Ovary (tissue), 9 donors: ENCODE results near the gene GPC6. TPM values are rescaled to one million over a fixed set of nuclear protein-coding genes. Genes with fewer than 3 reads are reported as not detected.

Source experiments
- DNase-seq, 5 donors: peaks; one replicate each; pipeline ENCODE4 v3.0.0-alpha.2; 2019 to 2020
- H3K27ac ChIP-seq, 2 donors: fragments of 200-600 bp; one replicate each; pipeline versions ENCODE4 v1.5.1 to v1.8.0; 2019 to 2022
- H3K27me3 ChIP-seq: fragments of 200-600 bp; one replicate; pipeline ENCODE4 v1.8.0; 2022
- H3K36me3 ChIP-seq: fragments of 200-600 bp; sonication (generic); one replicate; pipeline ENCODE4 v1.5.1; 2019
- H3K4me1 ChIP-seq: one replicate; pipeline ENCODE4 v1.8.1; 2013; ENCODE audit warnings: mild to moderate bottlenecking, moderate library complexity; ENCODE audit not compliant: insufficient read depth
- H3K4me3 ChIP-seq: fragments of 200-600 bp; sonication (generic); one replicate; pipeline ENCODE4 v1.5.1; 2017
- H3K9me3 ChIP-seq, 2 donors: fragments of 200-600 bp in 1 of 2; sonication (generic) in 1 of 2; one replicate each; pipeline versions ENCODE4 v1.5.1 to v1.8.1; 2013 to 2019; ENCODE audit warnings: mild to moderate bottlenecking in 1 of 2, moderate library complexity in 1 of 2
- EP300 ChIP-seq: sonication (generic); formaldehyde crosslinking; IDR thresholded peaks from one replicate; pipeline ENCODE4 v1.6.1; 2017; ENCODE audit warnings: antibody characterized with exemption
- POLR2A ChIP-seq: fragments of 450-650 bp; IDR thresholded peaks from one replicate; pipeline ENCODE4 v1.6.1; 2017; ENCODE audit warnings: antibody characterized with exemption, mild to moderate bottlenecking, moderate library complexity
- WGBS, 3 donors: extraction: QIAGEN DNeasy Blood & Tissue Kit in 1 of 3; methylation state at CpG; one replicate each; pipeline versions ENCODE4 v1.1.5 to v1.1.7; 2013 to 2017; 5-methylcytosine and 5-hydroxymethylcytosine counted together
- intact Hi-C, 4 donors: fragments of 100-400 bp; cut with DNase I; formaldehyde crosslinking; loops; one replicate each; pipeline versions ENCODE4 v1.11.0 to v1.15.1; 2022 to 2023
- polyA plus RNA-seq, 2 donors: library from polyadenylated mRNA; stranded (reverse); fragments of 200-250 nt in 1 of 2; fragments of 350-450 nt in 1 of 2; fragmentation: Illumina TruSeq in 1 of 2; extraction: RNeasy Lipid Tissue Mini Kit (QIAGEN cat#74804) in 1 of 2; gene quantifications; one replicate each; pipeline ENCODE4 v1.2.3, GENCODE V29; 2013 to 2014
- total RNA-seq, 7 donors: library from RNA; depleted of rRNA in 2 of 7; stranded (reverse); fragments of >200 nt in 2 of 7; fragmentation: NEBNext Ultra II Directional in 3 of 7; extraction: Animal tissue kit (Norgen Biotek cat#: 25700) in 3 of 7; gene quantifications; one replicate each; pipeline versions ENCODE4 v1.1.0 to v1.2.4, GENCODE V29; 2016 to 2023
- TF ChIP-seq, protein P1 (sequence below), 3 donors: fragments of 450-650 bp in 2 of 3; fragments of 200-600 bp in 1 of 3; IDR thresholded peaks; one replicate each; pipeline versions ENCODE4 v1.5.1 to v1.8.0; 2016 to 2022; ENCODE audit warnings: antibody characterized with exemption in 3 of 3, mild to moderate bottlenecking in 1 of 3
- donor health status: DM: no; HTN: no; CAD: no; lungs with moderate emphysema.
- donor health status: DM: no; HTN: no; CAD: no.
- donor health status: Bipolar disorder and iron deficiency.
- donor health status: DM: yes; HTN: yes; CAD: no.
- donor health status: DM: no; HTN: no; CAD: no.
- donor health status: DM: yes; HTN: yes; CAD: no.

Gene GPC6
- total and polyA plus RNA-seq, 9 donors: 4.3 to 22.3 (median 17.9) TPM

DNA sequence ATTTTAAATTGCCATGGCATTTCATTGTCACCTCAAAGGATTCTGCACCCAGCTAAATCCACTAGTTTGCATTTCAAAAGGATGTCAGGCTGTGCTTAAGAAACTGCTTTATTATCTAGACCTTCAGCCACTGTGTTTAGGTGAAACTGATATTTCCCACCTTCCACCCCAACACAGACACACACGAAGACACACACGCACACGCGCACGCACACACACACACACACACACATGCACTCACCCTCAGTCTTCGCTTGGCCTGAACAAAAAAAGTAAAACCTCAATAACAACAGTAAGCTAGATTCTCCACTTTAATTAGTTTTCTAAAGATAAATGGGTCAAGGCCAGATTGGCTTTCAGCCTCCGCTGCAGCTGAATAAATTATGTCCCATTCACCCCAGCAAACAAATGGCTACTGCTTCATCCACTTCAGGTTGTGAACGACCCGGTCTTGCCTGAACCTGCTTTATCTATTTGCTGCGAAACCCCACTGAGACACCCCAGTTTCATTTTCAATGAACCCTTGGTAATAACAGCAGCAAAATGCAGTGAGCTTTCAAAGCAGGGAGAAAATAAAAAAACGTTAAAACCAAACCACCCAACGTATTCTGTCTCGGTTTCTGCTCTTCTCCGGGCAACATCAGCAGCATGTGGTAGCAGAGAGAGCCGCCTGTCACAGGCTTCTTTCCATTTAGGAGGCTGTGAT, 1086.1 kb downstream of the GPC6 start:
- peak in 1 of 5 donors; percentile 21 for DNase-seq
- Histone ChIP-seq H3K27ac (no peak overlapping the region), H3K9me3 (no peaks in the 10 kb centered on the region), H3K4me1 (peaks cover 3% of the 10 kb centered on the region), H3K4me3 (no peak overlapping the region), H3K27me3 (no peaks in the 10 kb centered on the region), H3K36me3 (no peaks in the 10 kb centered on the region)
- TF ChIP-seq EP300 (no peak), POLR2A (no peak)
- TF ChIP-seq, protein P1, sequence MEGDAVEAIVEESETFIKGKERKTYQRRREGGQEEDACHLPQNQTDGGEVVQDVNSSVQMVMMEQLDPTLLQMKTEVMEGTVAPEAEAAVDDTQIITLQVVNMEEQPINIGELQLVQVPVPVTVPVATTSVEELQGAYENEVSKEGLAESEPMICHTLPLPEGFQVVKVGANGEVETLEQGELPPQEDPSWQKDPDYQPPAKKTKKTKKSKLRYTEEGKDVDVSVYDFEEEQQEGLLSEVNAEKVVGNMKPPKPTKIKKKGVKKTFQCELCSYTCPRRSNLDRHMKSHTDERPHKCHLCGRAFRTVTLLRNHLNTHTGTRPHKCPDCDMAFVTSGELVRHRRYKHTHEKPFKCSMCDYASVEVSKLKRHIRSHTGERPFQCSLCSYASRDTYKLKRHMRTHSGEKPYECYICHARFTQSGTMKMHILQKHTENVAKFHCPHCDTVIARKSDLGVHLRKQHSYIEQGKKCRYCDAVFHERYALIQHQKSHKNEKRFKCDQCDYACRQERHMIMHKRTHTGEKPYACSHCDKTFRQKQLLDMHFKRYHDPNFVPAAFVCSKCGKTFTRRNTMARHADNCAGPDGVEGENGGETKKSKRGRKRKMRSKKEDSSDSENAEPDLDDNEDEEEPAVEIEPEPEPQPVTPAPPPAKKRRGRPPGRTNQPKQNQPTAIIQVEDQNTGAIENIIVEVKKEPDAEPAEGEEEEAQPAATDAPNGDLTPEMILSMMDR (IDR thresholded peaks at IDR 0.05): no peak
- intact Hi-C loops: no loop called here
- 55 to 79% (median 68%) methylated on average over 15 of the region's 15 CpGs for WGBS, 3 donors

DNA sequence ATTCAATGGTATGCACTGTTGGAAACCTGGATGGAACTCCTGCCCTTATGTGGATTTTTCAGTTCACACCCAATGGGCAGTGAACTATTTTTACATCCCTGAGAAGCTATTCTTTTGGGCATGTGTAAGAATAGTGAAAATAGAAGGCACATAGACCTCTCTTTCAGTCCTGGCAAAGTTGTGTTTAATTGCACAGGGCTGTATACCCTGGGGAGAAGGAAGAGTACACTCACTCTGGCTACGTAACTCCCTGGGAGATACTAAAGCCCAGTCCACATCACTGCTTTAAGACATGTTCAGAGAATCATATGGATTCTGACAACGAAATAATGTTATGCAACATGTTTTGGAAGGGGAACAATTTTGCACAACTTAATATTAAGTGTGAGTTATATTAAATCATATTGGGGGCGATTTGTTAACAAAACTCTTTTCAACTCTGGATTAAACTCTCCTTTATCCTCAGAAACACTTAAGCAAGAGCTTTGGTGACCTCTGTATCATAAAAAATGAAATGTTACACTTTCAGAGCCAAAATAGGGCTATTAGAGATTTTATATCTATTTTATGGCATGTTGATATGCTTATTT, 1086.8 kb downstream of the GPC6 start:
- TF ChIP-seq POLR2A: no peak
- TF ChIP-seq EP300: no peak
- TF ChIP-seq, protein P1 (IDR thresholded peaks at IDR 0.05): no peak
- WGBS, 3 donors: 90% methylated on average over 3 of the region's 3 CpGs
- no peak overlapping the region for H3K27ac ChIP-seq

DNA sequence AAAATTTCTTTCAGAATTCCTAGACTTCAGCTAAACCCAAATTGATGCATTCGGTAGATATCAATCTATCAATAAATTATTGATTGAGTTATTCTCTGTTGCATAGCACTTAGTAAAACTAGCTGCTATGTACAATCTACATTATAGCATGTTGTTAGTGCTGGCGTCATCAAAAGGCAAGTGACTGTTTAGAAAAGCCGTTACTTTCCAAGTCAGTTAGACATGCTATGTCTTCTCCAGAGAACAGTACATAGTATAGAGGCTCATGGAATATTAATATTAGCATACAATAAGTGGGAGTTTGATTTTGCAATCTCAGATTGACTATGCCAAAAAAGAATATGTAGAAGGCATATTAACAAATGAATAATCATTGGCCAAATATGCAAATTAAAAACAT, 1087.3 kb downstream of the GPC6 start:
- TF ChIP-seq, protein P1 (IDR thresholded peaks at IDR 0.05): no peak
- no peak for TF ChIP-seq POLR2A
- TF ChIP-seq EP300: no peak
- WGBS, 3 donors: 87 to 98% (median 91%) methylated on average over 3 of the region's 3 CpGs
- intact Hi-C loops: no loop called here
- Histone ChIP-seq H3K4me3 (no peak overlapping the region), H3K27me3 (no peaks in the 10 kb centered on the region), H3K4me1 (peaks cover 3% of the 10 kb centered on the region), H3K27ac (no peak overlapping the region), H3K9me3 (no peaks in the 10 kb centered on the region), H3K36me3 (no peaks in the 10 kb centered on the region)
- DNase-seq: no peak

More for the DNA sequence above, 1086.8 kb downstream of the GPC6 start:
- no peaks in the 10 kb centered on the region for H3K36me3 ChIP-seq
- no peak for DNase-seq
- H3K4me3 ChIP-seq: no peak overlapping the region
- intact Hi-C loops: no loop called here
- no peaks in the 10 kb centered on the region for H3K27me3 ChIP-seq
- H3K9me3 ChIP-seq: no peaks in the 10 kb centered on the region
- peaks cover 3% of the 10 kb centered on the region for H3K4me1 ChIP-seq

DNA sequence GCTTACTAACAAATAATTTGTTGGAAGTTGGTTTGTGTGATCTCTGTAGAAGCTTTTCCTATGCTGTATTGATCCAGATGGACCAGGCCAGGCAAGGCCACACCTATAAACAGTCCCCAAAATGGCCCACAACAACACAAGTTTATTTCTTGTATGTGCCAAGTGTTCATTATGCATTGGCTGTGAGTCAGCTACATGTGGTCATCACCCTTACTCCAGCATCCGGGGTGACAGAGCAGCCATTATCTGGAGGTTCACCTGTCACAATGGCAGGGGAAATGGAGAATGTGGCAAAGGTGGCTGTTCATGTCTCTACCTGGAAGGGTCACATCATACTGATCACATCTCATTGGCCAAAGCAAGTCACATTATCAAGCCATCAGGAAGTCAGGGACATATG, 1088.6 kb downstream of the GPC6 start:
- whole genome bisulfite sequencing, 3 donors: 83 to 96% (median 92%) methylated on average over 1 of the region's 1 CpG
- Histone ChIP-seq H3K4me3 (no peak overlapping the region), H3K27ac (no peak overlapping the region), H3K4me1 (peaks cover 3% of the 10 kb centered on the region), H3K36me3 (no peaks in the 10 kb centered on the region), H3K9me3 (no peaks in the 10 kb centered on the region), H3K27me3 (no peaks in the 10 kb centered on the region)
- no peak for TF ChIP-seq EP300
- TF ChIP-seq, protein P1 (IDR thresholded peaks at IDR 0.05): no peak
- TF ChIP-seq POLR2A: no peak
- intact Hi-C loops: no loop called here
- DNase-seq: no peak
